HCT116 (cell line): ENCODE measurements around the gene KRTAP22-2. TPM values are rescaled to one million over a fixed set of nuclear protein-coding genes. Genes with fewer than 3 reads are reported as not detected.

ENCODE experiments used
- ATAC-seq: fragments of 200-7000 bp; cut with Tn5 transposase; 2 replicates; pipeline ENCODE4 v1.9.1; 2020; ENCODE audit warnings: mild to moderate bottlenecking, moderate library complexity
- BruUV-seq: library from RNA; stranded (reverse); fragments of 400-500 nt; replicated peaks from 2 replicates; lab custom pipeline; 2021; lab: Mats Ljungman, UMichigan
- CTCF ChIA-PET: fragments of 300-600 bp; sonication (Branson Sonifier 250); formaldehyde crosslinking; loops from one replicate; lab custom pipeline; 2021; ENCODE audit warnings: antibody characterized with exemption; lab: Charles Lee
- POLR2A ChIA-PET: fragments of 300-600, 350-600 bp; sonication (Branson Sonifier 250); formaldehyde crosslinking; loops from one replicate; lab custom pipeline; 2021; ENCODE audit warnings: antibody characterized with exemption; lab: Charles Lee
- RAD21 ChIA-PET, 2 experiments: fragments of 300-600 bp; sonication (Branson Sonifier 250); formaldehyde crosslinking; loops; one replicate each; lab custom pipeline; 2023; ENCODE audit warnings: low total read pairs in 2 of 2; ENCODE audit not compliant: uncharacterized antibody in 2 of 2, unreplicated experiment in 2 of 2, low non-redundant PET in 1 of 2; lab: Charles Lee
- DNase-seq: peaks from one replicate; pipeline ENCODE4 v3.0.0-alpha.2; 2010; ENCODE audit warnings: low read depth, low spot score
- H2AFZ ChIP-seq: fragments of 200-600 bp; shearing (Covaris generic), sonication (generic); 2 replicates; pipeline ENCODE4 v1.6.1; 2017; ENCODE audit warnings: low read depth, mixed run types, mixed read lengths, antibody characterized with exemption, low read length; ENCODE audit not compliant: poor library complexity, severe bottlenecking
- H3K27ac ChIP-seq: 2 replicates; pipeline ENCODE4 v1.5.1; 2012; ENCODE audit warnings: low read depth, low read length
- H3K27me3 ChIP-seq: fragments of 200-600 bp; sonication (generic); 2 replicates; pipeline ENCODE4 v1.6.1; 2016; ENCODE audit warnings: mixed run types, low read length, mixed read lengths; ENCODE audit not compliant: insufficient read depth
- H3K36me3 ChIP-seq, 2 experiments: fragments of 200-500 bp in 1 of 2; fragments of 200-600 bp in 1 of 2; sonication (Bioruptor generic) in 1 of 2; sonication (generic) in 1 of 2; 2 replicates each; pipeline versions ENCODE4 v1.5.1 to v1.6.1; 2014 to 2016; ENCODE audit warnings: low read length in 2 of 2, inconsistent platforms in 1 of 2, mixed read lengths in 1 of 2, mixed run types in 1 of 2; ENCODE audit not compliant: insufficient read depth in 2 of 2, control insufficient read depth in 1 of 2
- H3K4me1 ChIP-seq, 2 experiments: fragments of 200-600 bp in 1 of 2; sonication (generic) in 1 of 2; 2 replicates each; pipeline versions ENCODE4 v1.5.1 to v1.6.1; 2012 to 2017; ENCODE audit warnings: low read length in 2 of 2, inconsistent platforms in 1 of 2, mild to moderate bottlenecking in 1 of 2, mixed read lengths in 1 of 2, mixed run types in 1 of 2, moderate library complexity in 1 of 2; ENCODE audit not compliant: insufficient read depth in 2 of 2, control insufficient read depth in 1 of 2
- H3K4me2 ChIP-seq: fragments of 200-600 bp; sonication (generic); 2 replicates; pipeline ENCODE4 v1.6.1; 2017; ENCODE audit warnings: mixed run types, low read length, mixed read lengths
- H3K4me3 ChIP-seq, 2 experiments: fragments of 200-600 bp in 1 of 2; sonication (generic) in 1 of 2; replicated peaks in 1 of 2; 2 replicates each; pipeline ENCODE4 v1.5.1; 2011 to 2016; ENCODE audit warnings: low read length in 2 of 2, control low read depth in 1 of 2, low read depth in 1 of 2, mild to moderate bottlenecking in 1 of 2, mixed read lengths in 1 of 2, mixed run types in 1 of 2
- H3K79me2 ChIP-seq: fragments of 200-600 bp; sonication (generic); 2 replicates; pipeline ENCODE4 v1.6.1; 2017; ENCODE audit warnings: mild to moderate bottlenecking, mixed run types, low read length, moderate library complexity, mixed read lengths; ENCODE audit not compliant: insufficient read depth
- H3K9ac ChIP-seq: fragments of 200-600 bp; sonication (generic); 2 replicates; pipeline ENCODE4 v1.6.1; 2016; ENCODE audit warnings: low read length, mixed read lengths
- H3K9me2 ChIP-seq: fragments of 200-600 bp; sonication (generic), shearing (Covaris generic); 2 replicates; pipeline ENCODE4 v1.6.1; 2017; ENCODE audit warnings: mixed run types, mild to moderate bottlenecking, moderate library complexity; ENCODE audit not compliant: insufficient read depth
- H3K9me3 ChIP-seq, 2 experiments: fragments of 200-500 bp in 1 of 2; fragments of 200-600 bp in 1 of 2; sonication (Bioruptor generic) in 1 of 2; sonication (generic) in 1 of 2; 2 replicates each; pipeline ENCODE4 v1.6.1; 2014 to 2017; ENCODE audit warnings: low read length in 2 of 2, mixed read lengths in 2 of 2, inconsistent platforms in 1 of 2, low read depth in 1 of 2, mild to moderate bottlenecking in 1 of 2, mixed run types in 1 of 2, moderate library complexity in 1 of 2; ENCODE audit not compliant: control insufficient read depth in 1 of 2, insufficient read depth in 1 of 2
- H4K20me1 ChIP-seq: fragments of 200-600 bp; sonication (generic), shearing (Covaris generic); 2 replicates; pipeline ENCODE4 v1.6.1; 2017; ENCODE audit warnings: mixed run types, mild to moderate bottlenecking, moderate library complexity; ENCODE audit not compliant: insufficient read depth
- ATF3 ChIP-seq: IDR thresholded peaks from 2 replicates; pipeline ENCODE4 v1.6.1; 2012
- CBX3 ChIP-seq: IDR thresholded peaks from 2 replicates; pipeline ENCODE4 v1.6.1; 2012; ENCODE audit warnings: low read depth
- CEBPB ChIP-seq: IDR thresholded peaks from 2 replicates; pipeline ENCODE4 v1.6.1; 2012; ENCODE audit warnings: low read depth
- EGR1 ChIP-seq: IDR thresholded peaks from 2 replicates; pipeline ENCODE4 v1.6.1; 2012; ENCODE audit warnings: low read depth
- ELF1 ChIP-seq: IDR thresholded peaks from 2 replicates; pipeline ENCODE4 v1.6.1; 2012; ENCODE audit warnings: low read depth, borderline replicate concordance
- EZH2 ChIP-seq: fragments of 200-600 bp; sonication (generic); IDR thresholded peaks from 2 replicates; pipeline ENCODE4 v1.6.1; 2017; ENCODE audit warnings: antibody characterized with exemption, mixed run types
- EZH2phosphoT487 ChIP-seq: fragments of 200-600 bp; IDR thresholded peaks from 2 replicates; pipeline ENCODE4 v1.6.1; 2018; ENCODE audit warnings: antibody characterized with exemption, borderline replicate concordance
- FOSL1 ChIP-seq: IDR thresholded peaks from 2 replicates; pipeline ENCODE4 v1.6.1; 2012; ENCODE audit warnings: low read depth
- MAX ChIP-seq: IDR thresholded peaks from 2 replicates; pipeline ENCODE4 v1.6.1; 2012
- RAD21 ChIP-seq: IDR thresholded peaks from 2 replicates; pipeline ENCODE4 v1.6.1; 2012; ENCODE audit warnings: low read depth, mild to moderate bottlenecking
- SIN3A ChIP-seq: IDR thresholded peaks from 2 replicates; pipeline ENCODE4 v1.6.1; 2012; ENCODE audit warnings: low read depth
- SP1 ChIP-seq: IDR thresholded peaks from 2 replicates; pipeline ENCODE4 v1.6.1; 2012; ENCODE audit warnings: low read depth
- TCF7L2 ChIP-seq: IDR thresholded peaks from 2 replicates; pipeline ENCODE4 v1.7.0; 2011; ENCODE audit warnings: borderline replicate concordance, inconsistent platforms; ENCODE audit not compliant: insufficient read depth, insufficient read length; ENCODE audit errors: extremely low read depth
- ZBTB33 ChIP-seq: IDR thresholded peaks from 2 replicates; pipeline ENCODE4 v1.6.1; 2011; ENCODE audit warnings: mild to moderate bottlenecking, low read length, moderate library complexity; ENCODE audit not compliant: insufficient replicate concordance; ENCODE audit errors: extremely low read depth
- ZFX ChIP-seq: fragments of 450-650 bp; IDR thresholded peaks from 2 replicates; pipeline ENCODE4 v1.6.1; 2017
- intact Hi-C: fragments of 100-400 bp; cut with micrococcal nuclease; formaldehyde crosslinking; loops from 2 replicates; pipeline ENCODE4 v1.10.0; 2022
- total RNA-seq: library from RNA; stranded (reverse); gene quantifications from one replicate; pipeline ENCODE4 v1.2.1, GENCODE V29; 2021; ENCODE audit not compliant: unreplicated experiment

Gene KRTAP22-2
- total RNA-seq, 1 experiment from 2014 or later: not detected

GRCh38 chr21:30567617-30568016 lies 22.6 kb downstream of the KRTAP22-2 start (continued):
- TF ChIP-seq EZH2 (no peak), ZBTB33 (no peak), CBX3 (no peak), ELF1 (no peak), SP1 (no peak), TCF7L2 (no peak), RAD21 (no peak), MAX (no peak)

- no peaks in the 10 kb centered on the region for H3K79me2 ChIP-seq
- DNase-seq: no peak
- ChIA-PET CTCF (no interaction called here), POLR2A (no interaction called here), RAD21 (no interaction called here)
- H3K27me3 ChIP-seq: no peaks in the 10 kb centered on the region
- no peaks in the 10 kb centered on the region for H4K20me1 ChIP-seq
- H3K4me3 ChIP-seq: no peak overlapping the region
- no peaks in the 10 kb centered on the region for H3K36me3 ChIP-seq
- intact Hi-C loops: no loop called here
- no peak overlapping the region for H2AFZ ChIP-seq
- no TSS peak for BruUV-seq
- no peak overlapping the region for H3K27ac ChIP-seq
- no peaks in the 10 kb centered on the region for H3K4me1 ChIP-seq
- H3K9ac ChIP-seq: no peak overlapping the region
- H3K4me2 ChIP-seq: no peak overlapping the region
- peaks cover 0 to 19% of the 10 kb centered on the region in 2 experiments; a peak in 3 of 4 replicates for H3K9me3 ChIP-seq
- ATAC-seq: no peak
- TF ChIP-seq TCF7L2 (no peak), FOSL1 (no peak), ZFX (no peak), RAD21 (no peak), ATF3 (no peak), EZH2phosphoT487 (no peak), MAX (no peak), EGR1 (no peak), CEBPB (no peak), SIN3A (no peak), ELF1 (no peak)
- H3K9me2 ChIP-seq: no peaks in the 10 kb centered on the region
Measured at GRCh38 chr21:30563630-30564029, 26.6 kb downstream of the KRTAP22-2 start.
